Right lobe of liver (tissue), 4 donors: Measurements from ENCODE around the gene UBAC2.

Experiments
- CTCF ChIP-seq, 4 donors: fragments of 200-600 bp in 3 of 4; fragments of 450-650 bp in 1 of 4; IDR thresholded peaks; one replicate each; pipeline versions ENCODE4 v1.5.1 to v1.8.0; 2016 to 2022; ENCODE audit warnings: antibody characterized with exemption in 4 of 4, mild to moderate bottlenecking in 2 of 4
- POLR2A ChIP-seq: fragments of 450-650 bp; IDR thresholded peaks from one replicate; pipeline ENCODE4 v1.6.1; 2017; ENCODE audit warnings: antibody characterized with exemption, mild to moderate bottlenecking
- donor health status: DM: no; HTN: no; CAD: no.
- donor health status: DM: no; HTN: no; CAD: no.
- donor health status: DM: no; HTN: yes; CAD: no.

- TF ChIP-seq CTCF (IDR thresholded peaks at IDR 0.05) (no peak), POLR2A (no peak)
Observed at GRCh38 chr13:99383946-99384345, 183.3 kb downstream of the UBAC2 start.
